Measurements from ENCODE around the gene TRPC4. TPM values are rescaled to one million over a fixed set of nuclear protein-coding genes. Genes with fewer than 3 reads are reported as not detected.

Gene TRPC4
- total RNA-seq = 5.0 TPM

GRCh38 chr13:37869756-37870488, at the start of gene TRPC4:
Gene TRPC4, minus strand, starts transcription at chr13:37869772. Its CDS starts 86,439 bp downstream, at chr13:37783333.

GRCh38 chr13:37598597-37598996, 271.0 kb downstream of the TRPC4 start, which contains the start of gene POSTN:
Gene POSTN, minus strand, starts transcription at chr13:37598768. Its CDS starts 42 bp downstream, at chr13:37598726.

Small RNA genes lying within 50 kb of the gene (small RNA-seq; reads per million reads assigned to genes)
- gene RNA5SP26 (ENCODE audit: low replicate concordance) = not detected

Measured in metanephros (tissue), 2 donors.